ENCODE data around the gene UGT1A5.
A peak's percentile ranks its signal among the peaks of the same experiment; 100 is the strongest.
"Not testable (repeated sequence)": the region's sequence is repeated elsewhere in the genome, so short reads cannot be mapped to it uniquely, and the experiment has no call there.

Gene UGT1A5

GRCh38 chr2:233693963-233694362 lies 18.7 kb upstream of the UGT1A5 start:
- no peak for DNase-seq (ENCODE audit: low spot score)

DNA sequence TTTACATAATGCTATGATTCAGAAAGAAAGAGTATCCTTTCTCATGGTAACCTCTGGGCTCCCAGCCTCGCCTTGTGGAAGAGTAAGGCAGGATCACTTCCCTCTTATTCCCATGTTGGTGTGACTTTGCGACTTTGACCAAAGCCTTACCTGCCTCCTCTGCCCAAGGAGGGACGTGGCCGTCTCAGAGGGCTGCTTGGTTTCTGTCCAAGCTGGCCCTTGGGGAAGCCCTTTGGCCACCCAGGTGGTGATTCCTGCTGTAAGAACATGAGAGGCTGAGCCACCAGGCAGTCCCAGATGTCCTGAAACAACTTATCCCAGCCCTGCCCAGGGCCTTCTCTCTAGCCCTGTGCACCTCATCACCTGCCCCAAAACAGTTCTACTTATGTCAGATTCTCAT lies 14.0 kb upstream of the UGT1A5 start:
- no peak for DNase-seq (ENCODE audit: low spot score)

- no peak for DNase-seq (ENCODE audit: low spot score)
Measured at GRCh38 chr2:233699424-233700027, 13.2 kb upstream of the UGT1A5 start.

DNA sequence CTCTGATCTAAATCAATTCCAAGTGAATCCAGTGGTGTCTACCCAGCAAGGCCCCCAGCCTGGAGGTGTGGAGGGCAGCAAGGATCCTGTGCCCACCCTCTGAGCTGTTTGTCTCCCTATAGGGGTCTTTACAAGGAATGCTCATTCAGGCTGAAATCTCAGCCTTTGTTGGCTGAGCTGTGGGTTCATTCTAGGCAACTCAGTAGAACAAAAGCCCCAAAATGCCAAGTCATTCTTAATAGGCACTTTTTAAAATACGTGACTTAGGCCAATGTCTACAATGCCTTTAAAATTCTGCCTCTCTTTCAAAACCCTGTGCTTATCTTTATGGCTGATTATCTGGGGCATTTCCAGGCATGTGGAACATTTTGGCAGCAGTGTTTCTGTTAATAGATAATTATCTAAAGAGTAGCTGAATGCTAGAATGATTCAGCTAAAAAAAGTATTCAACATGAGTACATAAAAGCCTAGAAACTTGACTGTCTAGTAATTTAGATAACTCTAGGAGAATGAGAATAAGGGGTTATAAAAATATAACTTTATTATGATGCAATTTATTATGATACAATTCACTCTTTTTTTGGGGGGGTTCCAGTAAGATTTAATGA lies 12.6 kb upstream of the UGT1A5 start:
- no peak for DNase-seq (ENCODE audit: low spot score)

GRCh38 chr2:233700842-233701241 lies 11.9 kb upstream of the UGT1A5 start:
- not testable (repeated sequence) for DNase-seq (ENCODE audit: low spot score)

- DNase-seq (ENCODE audit: low spot score) = no peak
Measured at GRCh38 chr2:233702238-233702637, 10.5 kb upstream of the UGT1A5 start.

DNA sequence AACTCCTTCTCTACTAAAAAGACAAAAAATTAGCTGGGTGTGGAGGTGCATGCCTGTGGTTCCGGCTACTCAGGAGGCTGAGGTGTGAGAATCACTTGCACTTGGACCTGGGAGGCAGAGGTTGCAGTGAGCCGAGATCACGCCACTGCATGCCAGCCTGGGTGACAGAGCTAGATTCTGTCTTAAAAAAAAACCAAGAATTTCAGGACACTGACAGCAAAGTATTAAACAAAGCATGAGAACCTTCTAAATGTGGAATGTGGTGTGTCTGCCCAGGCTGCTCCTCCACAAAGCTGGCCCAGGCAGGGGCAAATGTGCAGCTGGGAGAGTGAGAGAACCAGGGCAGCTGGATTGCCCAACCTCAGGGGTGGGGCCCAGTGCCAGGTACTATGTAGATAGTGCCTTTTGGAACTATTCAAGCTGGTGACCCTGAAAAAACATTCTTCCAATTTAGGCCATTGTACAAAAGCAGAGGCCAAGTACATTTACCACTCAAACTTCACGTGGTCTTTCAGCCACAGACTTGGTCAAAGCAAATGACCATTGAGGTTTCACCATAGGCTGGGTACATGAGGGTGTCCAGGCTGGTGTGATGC lies 6.7 kb upstream of the UGT1A5 start:
- DNase-seq (ENCODE audit: low spot score) = no peak

GRCh38 chr2:233706720-233707119 lies 6.0 kb upstream of the UGT1A5 start:
- no peak for DNase-seq (ENCODE audit: low spot score)

- no peak for DNase-seq (ENCODE audit: low spot score)
Measured at GRCh38 chr2:233707940-233708644, 4.6 kb upstream of the UGT1A5 start.

DNA sequence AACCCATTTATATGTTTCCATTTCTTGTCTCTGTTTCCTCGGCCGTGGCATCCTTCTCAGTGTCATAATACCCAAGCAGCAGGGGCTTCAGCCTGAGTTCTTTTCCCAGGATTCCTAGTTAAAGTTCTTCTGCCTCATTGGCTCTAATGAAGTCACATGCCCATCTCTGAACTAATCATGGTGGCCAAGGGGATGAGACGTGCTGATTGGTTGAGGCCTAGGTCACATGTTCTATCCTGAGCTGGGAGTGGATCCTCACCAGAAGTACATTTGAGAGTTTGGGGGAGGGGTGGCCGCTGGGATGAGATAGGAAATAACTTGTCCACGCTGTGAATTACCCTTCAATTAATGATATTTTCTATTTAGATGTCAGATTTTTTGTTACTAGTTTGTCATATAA lies 3.8 kb upstream of the UGT1A5 start:
- no peak for DNase-seq (ENCODE audit: low spot score)

GRCh38 chr2:233711312-233712008 lies 1.2 kb upstream of the UGT1A5 start:
- peak; percentile 48 for DNase-seq (ENCODE audit: low spot score)

DNA sequence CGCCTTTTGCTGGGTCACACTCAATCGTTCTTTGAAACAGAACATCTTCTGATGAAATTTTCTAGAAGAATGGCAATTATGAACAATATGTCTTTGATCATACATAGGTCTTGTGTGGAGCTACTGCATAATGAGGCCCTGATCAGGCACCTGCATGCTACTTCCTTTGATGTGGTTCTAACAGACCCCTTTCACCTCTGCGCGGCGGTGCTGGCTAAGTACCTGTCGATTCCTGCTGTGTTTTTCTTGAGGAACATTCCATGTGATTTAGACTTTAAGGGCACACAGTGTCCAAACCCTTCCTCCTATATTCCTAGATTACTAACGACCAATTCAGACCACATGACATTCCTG lies 532 bp downstream of the UGT1A5 start:
- DNase-seq (ENCODE audit: low spot score) = no peak

GRCh38 chr2:233714121-233714520 lies 1.4 kb downstream of the UGT1A5 start:
- DNase-seq (ENCODE audit: low spot score) = no peak

DNA sequence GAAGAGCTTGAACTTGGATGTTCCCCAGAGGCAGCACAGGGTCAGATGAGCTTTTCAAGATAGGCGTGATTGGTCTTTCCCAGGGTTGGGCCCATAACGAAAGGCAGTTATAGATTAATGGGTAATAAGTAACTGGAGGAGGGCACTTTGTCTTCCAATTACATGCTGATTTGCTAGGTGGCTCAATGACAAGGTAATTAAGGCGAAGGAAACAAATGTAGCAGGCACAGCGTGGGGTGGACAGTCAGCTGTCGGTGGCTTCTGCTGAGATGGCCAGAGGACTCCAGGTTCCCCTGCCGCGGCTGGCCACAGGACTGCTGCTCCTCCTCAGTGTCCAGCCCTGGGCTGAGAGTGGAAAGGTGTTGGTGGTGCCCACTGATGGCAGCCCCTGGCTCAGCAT lies 5.8 kb downstream of the UGT1A5 start, which contains the start of gene UGT1A4:
Gene UGT1A4, plus strand, starts transcription at position 185 of the 400 bp plus-strand sequence. Its CDS starts 85 bp downstream, at position 270.
- no peak for DNase-seq (ENCODE audit: low spot score)

DNA sequence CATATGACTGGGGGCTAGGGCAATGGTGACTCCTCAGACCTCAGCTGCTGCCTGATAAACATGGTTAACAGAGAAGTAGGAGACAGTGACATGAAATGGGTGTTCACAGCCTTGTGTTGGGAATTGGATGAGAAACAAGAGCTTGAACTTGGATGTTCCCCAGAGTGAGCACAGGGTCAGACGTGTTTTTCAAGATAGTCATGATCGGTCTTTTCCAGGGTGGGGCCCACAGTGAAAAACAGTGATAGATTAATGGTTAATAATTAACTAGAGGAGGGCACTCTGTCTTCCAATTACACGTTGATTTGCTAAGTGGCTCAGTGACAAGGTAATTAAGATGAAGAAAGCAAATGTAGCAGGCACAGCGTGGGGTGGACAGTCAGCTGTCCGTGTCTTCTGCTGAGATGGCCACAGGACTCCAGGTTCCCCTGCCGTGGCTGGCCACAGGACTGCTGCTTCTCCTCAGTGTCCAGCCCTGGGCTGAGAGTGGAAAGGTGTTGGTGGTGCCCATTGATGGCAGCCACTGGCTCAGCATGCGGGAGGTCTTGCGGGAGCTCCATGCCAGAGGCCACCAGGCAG lies 16.1 kb downstream of the UGT1A5 start, which contains the start of gene UGT1A3:
Gene UGT1A3, plus strand, starts transcription at position 320 of the 579 bp plus-strand sequence. Its CDS starts 85 bp downstream, at position 405.
- no peak for DNase-seq (ENCODE audit: low spot score)

DNA sequence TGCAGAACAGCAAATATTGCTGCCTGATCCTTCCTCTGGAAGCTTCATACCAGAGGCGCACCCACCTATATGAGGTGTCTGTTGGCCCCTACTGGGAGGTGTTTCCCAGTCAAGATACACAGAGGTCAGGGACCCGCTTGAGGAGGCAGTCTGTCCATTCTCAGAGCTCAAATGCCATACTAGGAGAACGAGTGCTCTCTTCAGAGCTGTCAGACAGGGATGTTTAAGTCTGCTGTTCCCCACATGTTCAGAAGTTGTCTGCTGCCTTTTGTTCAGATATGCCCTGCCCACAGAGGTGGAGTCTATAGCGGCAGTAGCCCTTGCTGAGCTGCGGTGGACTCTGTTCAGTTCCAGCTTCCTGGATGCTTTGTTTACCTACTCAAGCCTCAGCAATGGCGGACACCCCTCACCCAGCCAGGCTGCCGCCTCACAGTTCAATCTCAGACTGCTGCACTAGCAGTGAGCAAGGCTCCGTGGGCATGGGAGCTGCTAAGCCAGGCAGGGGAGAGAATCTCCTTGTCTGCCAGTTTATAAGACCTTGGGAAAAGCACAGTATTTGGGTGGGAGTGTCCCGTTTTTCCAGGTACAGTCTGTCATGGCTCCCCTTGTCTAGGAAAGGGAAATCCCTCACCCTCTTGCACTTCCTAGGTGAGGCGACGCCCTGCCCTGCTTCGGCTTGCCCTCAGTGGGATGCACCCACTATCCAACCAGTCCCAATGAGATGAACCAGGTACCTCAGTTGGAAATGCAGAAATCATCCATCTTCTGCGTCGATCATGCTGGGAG lies 24.4 kb downstream of the UGT1A5 start:
- DNase-seq (ENCODE audit: low spot score) = not testable (repeated sequence)

DNA sequence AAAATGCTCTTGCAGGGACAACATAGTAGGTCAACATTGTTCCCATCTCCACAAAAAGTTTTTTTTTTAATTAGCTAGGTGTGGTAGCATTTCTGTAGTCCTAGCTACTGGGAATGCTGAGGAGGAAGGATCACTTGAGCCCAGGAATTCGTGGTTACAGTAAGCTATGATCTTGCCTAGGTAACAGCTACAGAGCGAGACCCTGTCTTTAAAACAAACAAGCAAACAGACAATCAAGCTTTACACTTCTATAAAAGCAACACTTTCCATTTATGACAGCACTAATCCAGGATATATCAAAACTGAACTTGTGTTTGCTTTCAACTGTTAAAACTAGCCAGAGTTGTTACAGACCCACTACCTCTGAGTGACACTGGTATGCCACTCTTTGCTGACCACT lies 28.2 kb downstream of the UGT1A5 start:
- DNase-seq (ENCODE audit: low spot score) = no peak

DNA sequence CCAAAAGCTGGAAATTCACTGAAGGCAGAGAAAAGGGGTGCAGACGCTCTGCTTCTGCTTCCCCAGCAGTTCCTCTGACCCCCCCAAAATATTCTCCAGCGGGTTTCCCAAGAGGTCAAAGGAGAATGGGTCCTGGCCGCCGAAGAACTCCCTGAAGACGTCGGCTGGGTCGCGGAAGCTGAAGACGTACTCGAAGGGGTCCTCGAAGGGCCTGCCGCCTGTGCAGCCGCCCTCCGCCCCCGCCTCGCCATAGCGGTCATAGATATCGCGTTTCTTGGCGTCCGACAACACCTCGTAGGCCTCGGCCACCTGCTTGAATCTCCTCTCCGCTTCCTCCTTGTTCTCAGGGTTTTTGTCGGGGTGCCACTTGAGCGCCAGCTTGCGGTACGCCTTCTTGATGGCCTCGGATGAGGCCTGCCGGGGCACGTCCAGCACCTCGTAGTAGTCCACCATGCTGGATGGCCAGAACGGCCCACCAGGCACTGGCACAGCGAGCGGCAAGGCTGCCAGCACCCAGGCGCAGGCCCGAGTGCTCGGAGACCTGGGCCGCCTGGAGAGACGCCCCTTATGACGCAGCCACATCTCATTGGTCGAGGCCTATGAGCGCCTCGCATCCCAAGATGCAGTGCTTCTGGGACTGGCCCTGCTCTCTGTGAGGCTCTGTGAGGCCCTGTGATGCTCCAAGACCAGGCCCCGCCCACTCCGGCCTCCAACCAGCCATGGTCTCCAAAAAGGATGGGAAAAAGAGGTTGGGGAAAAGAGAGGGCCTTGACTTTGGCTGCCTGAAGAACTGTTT lies 31.0 kb downstream of the UGT1A5 start:
- DNase-seq (ENCODE audit: low spot score) = no peak

GRCh38 chr2:233745073-233745755 lies 32.5 kb downstream of the UGT1A5 start:
- DNase-seq (ENCODE audit: low spot score) = no peak

Data from SK-N-DZ (cell line).